Measurements from ENCODE around the gene FNIP1.

FNIP1 gene

GRCh38 chr5:131639148-131639547 lies 157.7 kb downstream of the FNIP1 start:
- Histone ChIP-seq H3K27me3 (ENCODE audit: low read length) (no peaks in the 10 kb centered on the region), H3K4me2 (ENCODE audit: low read depth, low read length, poor library complexity, severe bottlenecking) (no peak overlapping the region), H3K9ac (ENCODE audit: low read length) (no peak overlapping the region), H3K4me3 (ENCODE audit: insufficient read depth, low read length, poor library complexity, severe bottlenecking) (no peak overlapping the region), H3K36me3 (ENCODE audit: low read length) (peaks cover 3% of the 10 kb centered on the region; the same call in 1 of the 2 replicates), H2AFZ (ENCODE audit: low read depth, low read length, severe bottlenecking) (no peak overlapping the region), H3K9me2 (replicated peaks; ENCODE audit: insufficient read depth, low read length) (no peaks in the 10 kb centered on the region), H3K79me2 (ENCODE audit: insufficient read depth, low read length) (peaks cover 8% of the 10 kb centered on the region), H3K27ac (ENCODE audit: low read depth, low read length) (no peak overlapping the region), H3F3A (ENCODE audit: insufficient read depth) (peaks cover 13% of the 10 kb centered on the region), H3K9me3 (ENCODE audit: insufficient read depth, low read length) (no peaks in the 10 kb centered on the region), H4K20me1 (ENCODE audit: low read depth, low read length) (no peaks in the 10 kb centered on the region)
- TF ChIP-seq CTCF (IDR thresholded peaks at IDR 0.05; ENCODE audit: insufficient read depth, low read length, poor library complexity, severe bottlenecking), result no peak
- no peak for TF ChIP-seq EZH2phosphoT487 (conservative IDR thresholded peaks at IDR 0.05; ENCODE audit: low read length)

- no peaks in the 10 kb centered on the region for H3K9me3 ChIP-seq (ENCODE audit: insufficient read depth, low read length)
- H3F3A ChIP-seq (ENCODE audit: insufficient read depth), result peaks cover 18% of the 10 kb centered on the region
- no peaks in the 10 kb centered on the region for H3K27me3 ChIP-seq (ENCODE audit: low read length)
- H3K9ac ChIP-seq (ENCODE audit: low read length), result no peak overlapping the region
- no peak overlapping the region for H3K4me3 ChIP-seq (ENCODE audit: insufficient read depth, low read length, poor library complexity, severe bottlenecking)
- no peak for TF ChIP-seq CTCF (IDR thresholded peaks at IDR 0.05; ENCODE audit: insufficient read depth, low read length, poor library complexity, severe bottlenecking)
- TF ChIP-seq EZH2phosphoT487 (conservative IDR thresholded peaks at IDR 0.05; ENCODE audit: low read length), result no peak
- no peaks in the 10 kb centered on the region for H3K9me2 ChIP-seq (replicated peaks; ENCODE audit: insufficient read depth, low read length)
- no peak overlapping the region for H3K27ac ChIP-seq (ENCODE audit: low read depth, low read length)
- no peak overlapping the region for H2AFZ ChIP-seq (ENCODE audit: low read depth, low read length, severe bottlenecking)
- H4K20me1 ChIP-seq (ENCODE audit: low read depth, low read length), result no peaks in the 10 kb centered on the region
- H3K4me2 ChIP-seq (ENCODE audit: low read depth, low read length, poor library complexity, severe bottlenecking), result no peak overlapping the region
- H3K79me2 ChIP-seq (ENCODE audit: insufficient read depth, low read length), result peaks cover 23% of the 10 kb centered on the region
- no peaks in the 10 kb centered on the region for H3K36me3 ChIP-seq (ENCODE audit: low read length)
These were observed 159.1 kb downstream of the FNIP1 start for GRCh38 chr5:131637694-131638093.

GRCh38 chr5:131635684-131636572 lies 160.9 kb downstream of the FNIP1 start:
- TF ChIP-seq CTCF (IDR thresholded peaks at IDR 0.05; ENCODE audit: insufficient read depth, low read length, poor library complexity, severe bottlenecking) (no peak), EZH2phosphoT487 (conservative IDR thresholded peaks at IDR 0.05; ENCODE audit: low read length) (no peak)
- H3K9ac ChIP-seq (ENCODE audit: low read length), result peak overlapping the region; percentile 81
- peaks cover 7% of the 10 kb centered on the region; the same call in 1 of the 2 replicates for H4K20me1 ChIP-seq (ENCODE audit: low read depth, low read length)
- H3K9me2 ChIP-seq (replicated peaks; ENCODE audit: insufficient read depth, low read length), result no peaks in the 10 kb centered on the region
- H3K4me3 ChIP-seq (ENCODE audit: insufficient read depth, low read length, poor library complexity, severe bottlenecking), result peak overlapping the region; percentile 77
- H3K27ac ChIP-seq (ENCODE audit: low read depth, low read length), result peak overlapping the region; percentile 97
- peak overlapping the region; percentile 94 for H3K4me2 ChIP-seq (ENCODE audit: low read depth, low read length, poor library complexity, severe bottlenecking)
- no peaks in the 10 kb centered on the region for H3K9me3 ChIP-seq (ENCODE audit: insufficient read depth, low read length)
- H3F3A ChIP-seq (ENCODE audit: insufficient read depth), result peaks cover 24% of the 10 kb centered on the region
- H3K27me3 ChIP-seq (ENCODE audit: low read length), result no peaks in the 10 kb centered on the region
- H2AFZ ChIP-seq (ENCODE audit: low read depth, low read length, severe bottlenecking), result peak overlapping the region; percentile 38
- H3K79me2 ChIP-seq (ENCODE audit: insufficient read depth, low read length), result peaks cover 41% of the 10 kb centered on the region
- no peaks in the 10 kb centered on the region for H3K36me3 ChIP-seq (ENCODE audit: low read length)

Measured in SU-DHL-6 (cell line).